ENCODE data around the gene TRIM62.

GRCh38 chr1:33173091-33173490 lies 8.8 kb downstream of the TRIM62 start:
- TF ChIP-seq CTCF (IDR thresholded peaks at IDR 0.05) (no peak), POLR2A (IDR thresholded peaks at IDR 0.05) (no peak)
